ENCODE measurements around the gene SLC25A14. TPM values are rescaled to one million over a fixed set of nuclear protein-coding genes. Genes with fewer than 3 reads are reported as not detected.

The SLC25A14 gene
- total and polyA plus RNA-seq, 2 donors (not counting 3 experiments of a cell fraction or from before 2014, with no cell fraction given) = 10.6 to 11.5 TPM

- Histone ChIP-seq H3K4me1 (ENCODE audit: control insufficient read depth, extremely low read depth, insufficient read depth, low read length) (no peaks in the 10 kb centered on the region), H3K9me3 (replicated peaks; ENCODE audit: control insufficient read depth, insufficient read depth, low read length) (no peaks in the 10 kb centered on the region), H3K9me1 (replicated peaks; ENCODE audit: control insufficient read depth, extremely low read depth, insufficient read depth, low read length) (no peaks in the 10 kb centered on the region), H3K36me3 (ENCODE audit: control insufficient read depth in 2 of 2, extremely low read depth in 1 of 2, insufficient read depth in 2 of 2, low read length in 2 of 2) (no peaks in the 10 kb centered on the region), H4K20me1 (replicated peaks; ENCODE audit: control insufficient read depth, extremely low read depth, insufficient read depth, low read length) (no peaks in the 10 kb centered on the region), H3K9ac (replicated peaks; ENCODE audit: extremely low read depth, insufficient read depth, low read length) (no peak overlapping the region), H2AFZ (ENCODE audit: low read depth, low read length) (no peak overlapping the region), H3K27ac (ENCODE audit: insufficient read depth, low read depth, low read length) (no peak overlapping the region), H3K79me2 (ENCODE audit: control insufficient read depth, insufficient read depth, low read length) (no peaks in the 10 kb centered on the region), H3K4me2 (ENCODE audit: insufficient read depth, low read length) (no peak overlapping the region), H3K4me3 (replicated peaks in 1 of 3; ENCODE audit: insufficient read depth in 1 of 3, low read depth in 1 of 3, low read length in 3 of 3) (no peak overlapping the region), H3K27me3 (ENCODE audit: control insufficient read depth in 2 of 2, insufficient read depth in 2 of 2, low read length in 2 of 2) (peaks cover 0 to 2% of the 10 kb centered on the region in 2 experiments)
- CTCF ChIA-PET = no interaction called here
- DNase-seq (ENCODE audit: low read depth, low spot score) (peak; percentile 1), FAIRE-seq (peak; percentile 87)
- BruUV-seq (replicated peaks) = no TSS peak
- dilution Hi-C loops (cut with MboI; ENCODE audit: extremely low pct_ligation_motif_present, low sequenced_read_pairs) (no loop called here), intact Hi-C loops (cut with micrococcal nuclease) (no loop called here)
- POLR2A ChIA-PET = no interaction called here
- TF ChIP-seq FOS (IDR thresholded peaks at IDR 0.05; ENCODE audit: borderline replicate concordance, insufficient read depth, low read length) (no peak), GATA2 (IDR thresholded peaks at IDR 0.05; ENCODE audit: insufficient read depth, insufficient read length, low read depth, low read length) (no peak), CTCF (IDR thresholded peaks at IDR 0.05; ENCODE audit: extremely low read depth in 1 of 2, insufficient read depth in 1 of 2, low read depth in 1 of 2, low read length in 2 of 2) (no peak)
Observed at GRCh38 chrX:130296743-130297142, 43.0 kb upstream of the SLC25A14 start.

- H2AFZ ChIP-seq (ENCODE audit: low read depth, low read length) = no peak overlapping the region
- no peaks in the 10 kb centered on the region for H3K27me3 ChIP-seq (ENCODE audit: control insufficient read depth in 2 of 2, insufficient read depth in 2 of 2, low read length in 2 of 2)
- H3K4me1 ChIP-seq (ENCODE audit: control insufficient read depth, extremely low read depth, insufficient read depth, low read length) = no peaks in the 10 kb centered on the region
- intact Hi-C loops (cut with micrococcal nuclease) (no loop called here), dilution Hi-C loops (cut with MboI; ENCODE audit: extremely low pct_ligation_motif_present, low sequenced_read_pairs) (no loop called here)
- no peak overlapping the region for H3K4me2 ChIP-seq (ENCODE audit: insufficient read depth, low read length)
- no peak for FAIRE-seq
- no peaks in the 10 kb centered on the region for H3K36me3 ChIP-seq (ENCODE audit: control insufficient read depth in 2 of 2, extremely low read depth in 1 of 2, insufficient read depth in 2 of 2, low read length in 2 of 2)
- H3K9me1 ChIP-seq (replicated peaks; ENCODE audit: control insufficient read depth, extremely low read depth, insufficient read depth, low read length) = no peaks in the 10 kb centered on the region
- TF ChIP-seq POLR2A (IDR thresholded peaks at IDR 0.05; ENCODE audit: low read depth, low read length) (no peak), GATA2 (IDR thresholded peaks at IDR 0.05; ENCODE audit: insufficient read depth, insufficient read length, low read depth, low read length) (no peak), FOS (IDR thresholded peaks at IDR 0.05; ENCODE audit: borderline replicate concordance, insufficient read depth, low read length) (no peak), CTCF (IDR thresholded peaks at IDR 0.05; ENCODE audit: extremely low read depth in 1 of 2, insufficient read depth in 1 of 2, low read depth in 1 of 2, low read length in 2 of 2) (no peak), JUN (IDR thresholded peaks at IDR 0.05; ENCODE audit: borderline replicate concordance, insufficient read depth, insufficient read length, low read depth) (no peak), POLR2AphosphoS5 (IDR thresholded peaks at IDR 0.05; ENCODE audit: insufficient read depth, low read depth, low read length) (no peak), EZH2 (IDR thresholded peaks at IDR 0.05; ENCODE audit: borderline replicate concordance, low read depth, low read length, severe bottlenecking) (no peak), MYC (IDR thresholded peaks at IDR 0.05; ENCODE audit: low read depth, low read length) (no peak), MAX (IDR thresholded peaks at IDR 0.05; ENCODE audit: insufficient read depth, insufficient read length) (no peak)
- H3K9me3 ChIP-seq (replicated peaks; ENCODE audit: control insufficient read depth, insufficient read depth, low read length) = no peaks in the 10 kb centered on the region
- BruUV-seq (replicated peaks) = no TSS peak
- no peak overlapping the region for H3K4me3 ChIP-seq (replicated peaks in 1 of 3; ENCODE audit: insufficient read depth in 1 of 3, low read depth in 1 of 3, low read length in 3 of 3)
- DNase-seq (ENCODE audit: low read depth, low spot score) = no peak
- no peaks in the 10 kb centered on the region for H3K79me2 ChIP-seq (ENCODE audit: control insufficient read depth, insufficient read depth, low read length)
- no peak overlapping the region for H3K9ac ChIP-seq (replicated peaks; ENCODE audit: extremely low read depth, insufficient read depth, low read length)
- H3K27ac ChIP-seq (ENCODE audit: insufficient read depth, low read depth, low read length) = no peak overlapping the region
- POLR2A ChIA-PET = no interaction called here
- CTCF ChIA-PET = no interaction called here
- no peaks in the 10 kb centered on the region for H4K20me1 ChIP-seq (replicated peaks; ENCODE audit: control insufficient read depth, extremely low read depth, insufficient read depth, low read length)
Observed at GRCh38 chrX:130299279-130300009, 40.3 kb upstream of the SLC25A14 start.

Measured in endothelial cell of umbilical vein (primary cell).